GM12892 (cell line): ENCODE data around the gene PTRH2.

Experiments used
- POLR2A ChIP-seq: IDR thresholded peaks from 2 replicates; pipeline ENCODE4 v1.6.1; 2011; ENCODE audit warnings: low read depth, low read length, control low read depth
- POLR2AphosphoS5 ChIP-seq: IDR thresholded peaks from 2 replicates; pipeline ENCODE4 v1.6.1; 2011; ENCODE audit warnings: low read depth, low read length, control low read depth

DNA sequence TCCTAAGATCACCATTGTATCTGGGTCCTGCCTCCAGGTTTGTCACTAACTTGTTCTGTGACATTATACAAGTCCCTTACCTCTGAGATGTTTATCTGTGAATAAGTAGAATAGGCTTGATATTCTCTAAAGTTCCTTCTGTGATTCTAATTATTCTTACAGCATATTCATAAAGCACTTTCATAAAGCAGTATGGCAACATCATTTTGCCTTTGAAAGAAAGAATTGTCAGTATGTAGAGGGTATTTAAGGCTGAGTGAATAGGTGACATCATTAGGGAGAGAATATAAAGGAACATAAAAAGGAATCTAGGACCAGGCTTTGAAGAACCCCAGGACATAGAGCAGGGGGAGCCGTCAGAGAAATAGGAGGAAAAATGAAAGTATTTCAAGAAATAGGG, 15.8 kb upstream of the PTRH2 start:
- TF ChIP-seq POLR2AphosphoS5 (no peak), POLR2A (no peak)
